GM12878 (cell line): ENCODE measurements around the gene FAM170B. TPM values are rescaled to one million over a fixed set of nuclear protein-coding genes. Genes with fewer than 3 reads are reported as not detected.

Source experiments
- ATAC-seq: fragments of 200-7000 bp; cut with Tn5 transposase; 3 replicates; pipeline ENCODE4 v1.9.1; 2020; ENCODE audit warnings: mild to moderate bottlenecking, moderate library complexity
- BruUV-seq: library from RNA; stranded (reverse); fragments of 400-500 nt; replicated peaks from 2 replicates; lab custom pipeline; 2021; lab: Mats Ljungman, UMichigan
- CTCF ChIA-PET: fragments of 300-600 bp; sonication (Branson Sonifier 250); formaldehyde crosslinking; extraction: SDS; loops from one replicate; lab custom pipeline; 2021; ENCODE audit warnings: inconsistent platforms; lab: Yijun Ruan, JAX
- POLR2A ChIA-PET: fragments of 350-600 bp; formaldehyde crosslinking; extraction: SDS; loops from one replicate; lab custom pipeline; 2021; ENCODE audit warnings: inconsistent platforms; lab: Charles Lee
- RAD21 ChIA-PET: fragments of 300-600 bp; sonication (Branson Sonifier 250); formaldehyde crosslinking; loops from one replicate; lab custom pipeline; 2023; ENCODE audit warnings: antibody characterized with exemption; ENCODE audit not compliant: unreplicated experiment; lab: Charles Lee
- SMC1A ChIA-PET: fragments of 300-600 bp; sonication (Branson Sonifier 250); formaldehyde crosslinking; loops from one replicate; lab custom pipeline; 2023; ENCODE audit not compliant: unreplicated experiment, uncharacterized antibody; lab: Charles Lee
- DNase-seq: peaks from one replicate; pipeline ENCODE4 v3.0.0-alpha.2; 2011; ENCODE audit warnings: low read depth, low spot score
- FAIRE-seq: peaks from 3 replicates; lab custom pipeline; 2011; peaks lifted over from hg19 to GRCh38; lab: Jason Lieb, UNC
- H2AFZ ChIP-seq: 2 replicates; pipeline ENCODE4 v1.6.0; 2011; ENCODE audit warnings: low read depth, low read length, control low read depth; ENCODE audit not compliant: control insufficient read depth
- H3K27ac ChIP-seq: 2 replicates; pipeline ENCODE4 v1.5.1; 2011; ENCODE audit warnings: control low read depth; ENCODE audit not compliant: control insufficient read depth, insufficient read depth
- H3K27me3 ChIP-seq, 2 experiments: replicated peaks in 1 of 2; 2 replicates each; pipeline versions ENCODE4 v1.6.0 to v1.6.1; 2011; ENCODE audit warnings: low read length in 1 of 2; ENCODE audit not compliant: control insufficient read depth in 2 of 2, insufficient read depth in 2 of 2
- H3K36me3 ChIP-seq, 2 experiments: 2 replicates each; pipeline ENCODE4 v1.5.1; 2011; ENCODE audit warnings: low read length in 1 of 2; ENCODE audit not compliant: control insufficient read depth in 2 of 2, insufficient read depth in 2 of 2
- H3K4me1 ChIP-seq: 2 replicates; pipeline ENCODE4 v1.6.1; 2011; ENCODE audit warnings: mild to moderate bottlenecking, low read length, moderate library complexity, mixed read lengths; ENCODE audit not compliant: control insufficient read depth, insufficient read depth
- H3K4me2 ChIP-seq: 2 replicates; pipeline ENCODE4 v1.6.0; 2011; ENCODE audit warnings: control low read depth; ENCODE audit not compliant: control insufficient read depth, insufficient read depth
- H3K4me3 ChIP-seq: fragments of 200-600 bp; sonication (generic); 2 replicates; pipeline ENCODE4 v1.5.1; 2016
- H3K79me2 ChIP-seq: 2 replicates; pipeline ENCODE4 v1.6.0; 2011; ENCODE audit warnings: low read length; ENCODE audit not compliant: control insufficient read depth, insufficient read depth
- H3K9ac ChIP-seq: 2 replicates; pipeline ENCODE4 v1.8.0; 2011; ENCODE audit warnings: low read length, control low read depth, mixed read lengths; ENCODE audit not compliant: control insufficient read depth, insufficient read depth
- H3K9me3 ChIP-seq: replicated peaks from 3 replicates; pipeline ENCODE4 v1.5.1; 2011; ENCODE audit warnings: mild to moderate bottlenecking, low read length; ENCODE audit not compliant: control insufficient read depth, insufficient read depth
- H4K20me1 ChIP-seq: 2 replicates; pipeline ENCODE4 v1.6.0; 2011; ENCODE audit not compliant: control insufficient read depth, insufficient read depth
- ATF7 ChIP-seq: fragments of 450-650 bp; IDR thresholded peaks from 2 replicates; pipeline ENCODE4 v1.6.1; 2016; ENCODE audit warnings: low read depth, mild to moderate bottlenecking
- BACH1 ChIP-seq: fragments of 450-650 bp; IDR thresholded peaks from 2 replicates; pipeline ENCODE4 v1.6.1; 2017; ENCODE audit warnings: mild to moderate bottlenecking, borderline replicate concordance
- BMI1 ChIP-seq: fragments of 450-650 bp; IDR thresholded peaks from 2 replicates; pipeline ENCODE4 v1.6.1; 2016; ENCODE audit warnings: mild to moderate bottlenecking, moderate library complexity, borderline replicate concordance
- E4F1 ChIP-seq: fragments of 450-650 bp; IDR thresholded peaks from 2 replicates; pipeline ENCODE4 v1.6.1; 2018; ENCODE audit warnings: borderline replicate concordance, mild to moderate bottlenecking; ENCODE audit not compliant: partially characterized antibody
- EGR1 ChIP-seq, 2 experiments: IDR thresholded peaks; 1 replicate in 1 of 2; 2 replicates in 1 of 2; pipeline ENCODE4 v1.6.1; 2011 to 2012; ENCODE audit warnings: low read depth in 2 of 2, low read length in 2 of 2, borderline replicate concordance in 1 of 2, mild to moderate bottlenecking in 1 of 2, moderate library complexity in 1 of 2
- MTA3 ChIP-seq: IDR thresholded peaks from 2 replicates; pipeline ENCODE4 v1.6.1; 2012; ENCODE audit warnings: low read length, inconsistent platforms, borderline replicate concordance
- NFYA ChIP-seq: IDR thresholded peaks from 2 replicates; pipeline ENCODE4 v1.6.1; 2011; ENCODE audit warnings: low read depth, mild to moderate bottlenecking, low read length, improper control_type of control experiment, borderline replicate concordance
- NFYB ChIP-seq: IDR thresholded peaks from 2 replicates; pipeline ENCODE4 v1.6.1; 2011; ENCODE audit warnings: low read depth, mild to moderate bottlenecking, low read length, improper control_type of control experiment, moderate library complexity; ENCODE audit not compliant: insufficient read depth
- NR2C2 ChIP-seq: IDR thresholded peaks from 2 replicates; pipeline ENCODE4 v1.6.1; 2011; ENCODE audit warnings: borderline replicate concordance, low read depth; ENCODE audit not compliant: control insufficient read depth, insufficient read length
- POLR2AphosphoS2 ChIP-seq: IDR thresholded peaks from 2 replicates; pipeline ENCODE4 v1.6.1; 2011; ENCODE audit warnings: low read depth, mild to moderate bottlenecking, low read length, improper control_type of control experiment, moderate library complexity
- RB1 ChIP-seq: fragments of 450-650 bp; formaldehyde crosslinking; IDR thresholded peaks from 2 replicates; pipeline ENCODE4 v1.6.1; 2017; ENCODE audit warnings: mild to moderate bottlenecking, borderline replicate concordance
- SMAD5 ChIP-seq: IDR thresholded peaks from 2 replicates; pipeline ENCODE4 v1.6.1; 2016; ENCODE audit warnings: antibody characterized with exemption, low read depth
- SUPT20H ChIP-seq: IDR thresholded peaks from 2 replicates; pipeline ENCODE4 v1.6.1; 2011; ENCODE audit warnings: low read depth, mild to moderate bottlenecking, low read length, moderate library complexity, borderline replicate concordance; ENCODE audit not compliant: control insufficient read depth
- TCF7 ChIP-seq: IDR thresholded peaks from 2 replicates; pipeline ENCODE4 v1.6.1; 2014; ENCODE audit warnings: antibody characterized with exemption, borderline replicate concordance
- ZNF384 ChIP-seq: IDR thresholded peaks from 2 replicates; pipeline ENCODE4 v1.6.1; 2012; ENCODE audit warnings: low read depth, mild to moderate bottlenecking, low read length, improper control_type of control experiment, borderline replicate concordance
- WGBS: methylation state at CpG from one replicate; pipeline ENCODE4 v1.1.6; 2016; ENCODE audit warnings: low lambda C conversion rate; ENCODE audit not compliant: insufficient replicate concordance, insufficient coverage; ENCODE audit errors: missing lambda C conversion rate; 5-methylcytosine and 5-hydroxymethylcytosine counted together
- in situ Hi-C: fragments of 300-500 bp; cut with MboI; formaldehyde crosslinking; loops from 9 replicates; pipeline ENCODE4 v1.14.3; 2018; ENCODE audit warnings: mixed read lengths
- intact Hi-C: fragments of 100-400 bp; cut with micrococcal nuclease; formaldehyde crosslinking; loops from one replicate; pipeline ENCODE4 v1.14.2; 2022; ENCODE audit not compliant: unreplicated experiment
- polyA plus RNA-seq, 11 experiments: library from polyadenylated mRNA; depleted of rRNA in 4 of 11; unstranded in 6 of 11; stranded (reverse) in 5 of 11; fragments of >200 nt; fragmentation: Nextera tagmentation in 4 of 11; fragmentation: Illumina TruSeq in 1 of 11; extraction: Ambion mirVana in 4 of 11; extraction: Trizol in 1 of 11; gene quantifications; 1 replicate in 1 of 11; 2 replicates in 10 of 11; pipeline versions ENCODE4 v1.2.1 to v1.2.3, GENCODE V29; 2011 to 2016; ENCODE audit warnings: inconsistent platforms in 2 of 11, missing spikeins in 2 of 11, low read depth in 1 of 11
- total RNA-seq, 4 experiments: library from RNA; depleted of rRNA in 3 of 4; stranded (reverse); fragments of >200 nt in 3 of 4; fragmentation: Illumina TruSeq in 1 of 4; extraction: Trizol in 1 of 4; gene quantifications; 2 replicates each; pipeline versions ENCODE4 v1.2.1 to v1.2.3, GENCODE V29; 2013 to 2021

FAM170B gene
- total and polyA plus RNA-seq, 10 of the 15 experiments (the other 5 are each of a cell fraction or from before 2014, with no cell fraction given) = not detected

GRCh38 chr10:49113741-49114141 lies 20.1 kb downstream of the FAM170B start:
- WGBS = 43% methylated on average over 3 of the region's 3 CpGs
- no peaks in the 10 kb centered on the region for H3K79me2 ChIP-seq

GRCh38 chr10:49112851-49113250 lies 21.0 kb downstream of the FAM170B start:
- H3K36me3 ChIP-seq = no peaks in the 10 kb centered on the region
- H3K4me2 ChIP-seq = no peak overlapping the region
- intact Hi-C loops (no loop called here), in situ Hi-C loops (no loop called here)
- H3K27ac ChIP-seq = no peak overlapping the region
- ChIA-PET POLR2A (interaction anchor here (0.9 kb wide), 1 partner anchor 28 kb away, joined by 3 read pairs; no protein-coding TSS in a partner anchor), CTCF (no interaction called here), SMC1A (interaction anchor here (0.8 to 1.4 kb wide), 2 partner anchors 11 to 59 kb away, joined by 3 to 4 read pairs; no protein-coding TSS in a partner anchor), RAD21 (no interaction called here)
- H3K4me1 ChIP-seq = no peaks in the 10 kb centered on the region
- H2AFZ ChIP-seq = no peak overlapping the region
- no TSS peak for BruUV-seq
- no peaks in the 10 kb centered on the region for H3K79me2 ChIP-seq
- H3K9ac ChIP-seq = no peak overlapping the region
- no peak for FAIRE-seq
- no peak for ATAC-seq
- H3K4me3 ChIP-seq = no peak overlapping the region
- 0% methylated on average over 3 of the region's 3 CpGs for WGBS
- H3K9me3 ChIP-seq = no peaks in the 10 kb centered on the region
- H4K20me1 ChIP-seq = no peaks in the 10 kb centered on the region
- DNase-seq = no peak
- TF ChIP-seq NR2C2 = no peak
- no peak for TF ChIP-seq RB1
- no peak for TF ChIP-seq SUPT20H
- no peak for TF ChIP-seq BMI1
- no peak for TF ChIP-seq BACH1
- TF ChIP-seq ZNF384 = no peak
- TF ChIP-seq EGR1 (IDR thresholded peaks at IDR 0.05; ENCODE audit: borderline replicate concordance in 1 of 2, low read depth in 2 of 2, low read length in 2 of 2) = no peak
- no peak for TF ChIP-seq MTA3
- no peak for TF ChIP-seq E4F1
- no peak for TF ChIP-seq POLR2AphosphoS2
- no peak for TF ChIP-seq NFYA
- no peak for TF ChIP-seq SMAD5
- TF ChIP-seq ATF7 = no peak
- no peak for TF ChIP-seq TCF7
- H3K27me3 ChIP-seq = peaks cover 5 to 17% of the 10 kb centered on the region in 2 experiments

More at GRCh38 chr10:49113741-49114141, 20.1 kb downstream of the FAM170B start:
- H4K20me1 ChIP-seq = no peaks in the 10 kb centered on the region
- H2AFZ ChIP-seq = no peak overlapping the region
- in situ Hi-C loops (no loop called here), intact Hi-C loops (no loop called here)
- H3K9me3 ChIP-seq = no peaks in the 10 kb centered on the region
- SMC1A ChIA-PET = interaction anchor here (0.9 to 1.4 kb wide), 2 partner anchors 9 to 10 kb away, joined by 3 to 4 read pairs; no protein-coding TSS in a partner anchor
- peaks cover 5 to 17% of the 10 kb centered on the region in 2 experiments for H3K27me3 ChIP-seq
- CTCF ChIA-PET = interaction anchor here (0.6 to 0.8 kb wide), 2 partner anchors 9 to 275 kb away, joined by 3 read pairs; no protein-coding TSS in a partner anchor
- H3K27ac ChIP-seq = no peak overlapping the region
- FAIRE-seq (no peak), ATAC-seq (no peak), DNase-seq (no peak)
- H3K9ac ChIP-seq = no peak overlapping the region
- H3K4me2 ChIP-seq = no peak overlapping the region
- RAD21 ChIA-PET = interaction anchor here (0.9 kb wide), 1 partner anchor 8 kb away, joined by 4 read pairs; no protein-coding TSS in a partner anchor
- no peaks in the 10 kb centered on the region for H3K4me1 ChIP-seq
- BruUV-seq = no TSS peak
- no peak for TF ChIP-seq BACH1
- no peak for TF ChIP-seq NFYB
- no peak overlapping the region for H3K4me3 ChIP-seq
- H3K36me3 ChIP-seq = no peaks in the 10 kb centered on the region
- POLR2A ChIA-PET = no interaction called here
